ENCODE measurements around the gene ZC3H12D.
"Not testable (repeated sequence)": the region's sequence is repeated elsewhere in the genome, so short reads cannot be mapped to it uniquely, and the experiment has no call there.

The ZC3H12D gene

GRCh38 chr6:149484733-149485700 is at the start of gene ZC3H12D:
Gene ZC3H12D, minus strand, starts transcription at chr6:149485014. Its CDS starts 10,471 bp downstream, at chr6:149474543.
- no peak for DNase-seq

DNA sequence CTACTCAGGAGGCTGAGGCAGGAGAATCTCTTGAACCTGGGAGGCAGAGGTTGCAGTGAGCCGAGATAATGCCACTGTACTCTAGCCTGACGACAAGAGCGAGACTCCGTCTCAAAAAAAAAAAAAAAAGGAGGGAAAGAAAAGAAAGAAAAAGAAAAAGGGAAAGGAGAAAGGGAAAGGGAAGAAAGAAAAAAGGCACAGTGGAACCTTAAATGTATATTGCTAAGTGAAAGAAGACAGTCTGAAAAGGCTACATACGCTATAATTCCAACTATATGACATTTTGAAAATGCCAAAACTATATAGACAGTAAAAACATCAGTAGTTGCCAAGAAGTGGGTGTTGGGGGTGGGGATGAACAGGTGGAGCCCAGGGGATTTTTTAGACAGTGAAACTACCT is 44.8 kb upstream of the ZC3H12D start:
- DNase-seq: no peak

DNA sequence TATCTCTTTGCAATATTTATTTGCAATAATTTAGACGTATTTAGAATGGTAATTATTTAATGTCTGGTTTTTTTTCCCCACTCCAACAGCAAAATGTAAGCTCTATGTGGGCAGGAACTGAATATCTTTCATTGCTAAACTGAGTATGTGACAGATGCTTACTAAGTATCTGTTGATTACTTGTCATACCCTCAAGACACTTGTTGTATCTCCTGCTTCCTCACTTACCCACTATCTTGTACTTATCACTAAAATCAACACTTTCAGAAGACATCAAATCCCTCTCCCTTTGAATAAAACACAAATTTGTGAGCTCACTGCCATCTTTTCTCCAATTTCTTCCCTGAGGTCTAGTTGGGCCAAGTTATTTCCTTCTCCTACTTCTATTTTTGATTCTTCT is 30.7 kb upstream of the ZC3H12D start:
- no peak for DNase-seq

DNA sequence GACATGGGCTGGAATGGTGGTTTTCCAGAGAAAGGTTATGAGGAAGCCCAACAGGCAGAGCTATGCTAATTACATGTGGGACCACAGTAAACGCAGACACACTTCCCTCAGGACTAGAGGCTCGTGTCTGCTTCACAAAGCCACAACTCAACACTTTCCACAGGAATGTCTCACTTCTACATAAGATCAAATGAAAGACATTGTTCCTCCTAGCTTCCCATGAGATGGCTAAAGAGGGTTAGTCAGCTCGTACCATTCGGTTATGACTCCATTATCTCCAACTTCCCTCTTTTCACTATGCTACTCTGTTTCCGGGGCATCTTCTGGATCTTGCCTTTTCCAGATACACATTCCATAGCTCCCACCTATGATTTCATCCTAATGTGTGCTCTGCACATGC is 29.1 kb upstream of the ZC3H12D start:
- DNase-seq: no peak

GRCh38 chr6:149510793-149511512 is 26.1 kb upstream of the ZC3H12D start:
- DNase-seq: no peak

DNA sequence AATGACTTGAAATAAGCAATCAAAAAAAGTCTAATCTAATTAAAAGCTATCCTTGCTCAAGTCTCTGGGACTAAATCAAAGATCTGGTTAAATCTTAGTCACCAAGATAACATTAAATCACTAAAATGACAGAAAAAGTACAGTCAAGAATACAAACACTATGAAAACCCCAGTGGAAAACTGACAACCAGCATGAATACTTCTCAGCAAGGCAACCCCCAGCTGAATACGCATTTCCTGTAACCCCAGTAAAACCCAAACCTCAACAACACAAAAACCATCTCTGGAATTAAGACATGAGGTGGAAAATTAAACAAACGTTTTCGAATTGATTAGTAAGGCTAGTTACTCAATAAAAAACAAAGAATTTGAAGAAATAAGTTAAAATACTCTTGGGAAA is 23.7 kb upstream of the ZC3H12D start:
- DNase-seq: no peak

DNA sequence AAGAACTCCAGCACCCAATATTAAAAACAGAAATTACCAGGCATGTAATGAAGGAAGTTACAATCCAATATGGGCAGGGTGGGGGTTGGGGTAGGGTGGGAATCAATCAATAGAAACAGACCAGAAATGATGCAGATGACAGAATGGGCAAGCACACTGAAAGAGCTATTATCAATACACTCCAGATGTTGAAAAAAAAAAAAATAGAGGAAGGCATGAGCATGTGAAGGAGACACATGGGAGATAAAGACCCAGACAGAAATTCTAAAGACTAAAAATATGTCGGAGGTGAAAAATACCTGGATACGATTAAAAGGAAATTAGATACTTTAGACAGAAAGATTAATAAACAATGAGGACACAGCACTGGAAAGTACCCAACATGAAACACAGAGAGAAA is 19.1 kb upstream of the ZC3H12D start:
- DNase-seq: no peak

DNA sequence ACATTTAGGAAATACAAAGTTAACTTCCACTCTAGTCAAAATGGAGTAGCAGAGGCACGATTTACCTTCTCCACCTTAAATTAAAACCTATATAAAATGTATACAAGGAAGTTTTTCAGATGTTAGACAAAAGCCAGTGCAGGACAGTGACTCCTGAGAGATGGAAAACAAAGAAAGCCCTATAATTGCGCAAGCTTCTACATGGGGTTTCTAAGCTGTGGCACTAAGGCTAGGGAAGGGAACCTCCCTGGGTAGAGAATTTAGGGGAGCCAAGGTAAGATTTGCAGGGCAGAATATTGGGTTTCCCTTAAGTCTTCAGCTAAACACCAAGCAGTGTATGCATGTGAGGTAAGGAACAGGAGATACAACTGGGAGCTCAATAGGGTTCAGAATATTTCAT is 18.5 kb upstream of the ZC3H12D start:
- no peak for DNase-seq

DNA sequence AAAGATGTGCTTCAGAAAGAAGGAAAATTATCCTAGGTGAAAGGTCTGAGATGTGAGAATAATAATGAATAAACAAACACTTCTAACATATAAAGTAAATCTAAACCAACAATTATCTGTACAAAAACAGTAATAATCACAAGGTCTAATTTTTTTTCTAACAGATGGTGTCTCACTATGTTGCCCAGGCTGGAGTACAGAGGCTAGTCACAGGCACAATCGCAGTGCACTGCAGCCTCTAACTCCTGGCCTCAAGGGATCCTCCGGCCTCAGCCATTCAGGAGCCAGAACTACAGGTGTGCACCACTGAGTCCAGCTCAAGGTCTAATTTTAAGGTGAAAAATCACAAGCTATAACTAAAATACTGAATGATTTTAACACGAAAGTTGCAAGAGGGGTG is 17.0 kb upstream of the ZC3H12D start:
- DNase-seq: no peak

DNA sequence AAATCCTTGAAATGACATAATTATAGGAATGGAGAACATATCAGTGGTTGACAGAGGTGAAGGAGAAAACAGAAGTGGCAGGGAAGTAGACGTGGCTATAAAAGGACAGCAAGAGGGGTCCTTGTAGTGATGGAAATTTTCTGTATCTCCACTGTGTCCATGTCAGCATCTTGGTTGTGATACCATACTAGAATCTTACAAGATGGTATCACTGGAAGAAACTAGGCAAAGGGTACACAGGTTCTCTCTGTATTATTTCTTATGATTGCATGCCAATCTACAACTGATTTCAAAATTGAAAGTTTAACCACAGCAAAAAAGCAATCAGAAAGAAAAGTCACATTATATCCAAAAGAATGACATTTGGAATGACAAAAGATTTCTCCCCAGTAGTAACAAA is 16.4 kb upstream of the ZC3H12D start:
- no peak for DNase-seq

DNA sequence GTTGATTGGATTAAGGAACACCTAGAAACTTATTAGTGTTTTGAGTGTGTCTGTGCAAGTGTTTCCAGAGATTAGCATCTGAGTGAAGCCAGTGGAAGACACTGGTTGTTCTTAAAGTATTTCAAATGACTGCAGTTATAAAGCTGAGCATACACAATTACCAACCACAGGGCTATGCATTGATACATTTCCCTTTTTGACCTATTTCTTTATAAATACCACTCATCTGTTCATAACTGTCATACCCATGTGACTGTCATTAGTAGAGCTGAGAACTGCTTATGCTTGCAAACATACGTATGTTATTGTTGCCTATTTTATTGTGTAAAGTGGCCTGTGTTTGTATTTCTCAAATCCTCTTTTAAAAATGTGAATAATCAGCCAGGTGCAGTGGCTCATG is 15.3 kb upstream of the ZC3H12D start:
- DNase-seq: no peak

- DNase-seq: no peak
These were observed 14.3 kb upstream of the ZC3H12D start for GRCh38 chr6:149499066-149499465.

DNA sequence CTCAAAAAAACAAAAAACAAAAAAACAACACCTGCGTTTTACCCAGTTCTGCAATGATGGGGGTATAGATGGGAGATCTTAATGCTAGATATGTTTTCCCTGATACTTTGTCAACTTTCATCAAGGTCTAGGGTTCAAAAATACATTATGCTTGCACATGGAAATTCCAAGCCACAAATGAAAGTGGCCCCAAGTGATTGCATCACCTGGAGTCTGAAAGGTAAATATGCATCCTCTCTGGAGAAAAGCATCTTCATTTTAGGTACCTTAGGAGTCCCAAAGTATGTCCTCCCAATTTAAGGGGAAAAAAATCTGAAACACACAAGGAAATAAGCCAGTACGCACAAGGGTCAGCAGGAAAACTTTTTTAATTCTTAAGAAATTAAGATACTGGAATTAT is 12.6 kb upstream of the ZC3H12D start:
- no peak for DNase-seq

DNA sequence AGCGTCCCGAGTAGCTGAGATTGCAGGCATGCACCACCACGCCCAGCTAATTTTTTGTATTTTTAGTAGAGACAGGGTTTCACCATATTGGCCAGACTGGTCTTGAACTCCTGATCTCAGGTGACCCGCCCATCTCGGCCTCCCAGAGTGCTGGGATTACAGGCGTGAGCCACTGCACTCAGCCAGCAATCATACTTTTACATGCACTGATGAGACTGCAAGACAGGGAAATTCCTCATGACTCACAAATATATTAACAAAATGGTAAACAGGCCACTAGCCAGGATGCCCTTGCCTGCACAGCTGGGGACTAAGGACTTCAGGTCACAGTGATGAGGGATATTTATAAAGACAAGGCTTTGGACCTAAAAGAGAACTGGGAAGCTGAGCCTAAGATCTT is 11.8 kb upstream of the ZC3H12D start:
- not testable (repeated sequence) for DNase-seq

DNA sequence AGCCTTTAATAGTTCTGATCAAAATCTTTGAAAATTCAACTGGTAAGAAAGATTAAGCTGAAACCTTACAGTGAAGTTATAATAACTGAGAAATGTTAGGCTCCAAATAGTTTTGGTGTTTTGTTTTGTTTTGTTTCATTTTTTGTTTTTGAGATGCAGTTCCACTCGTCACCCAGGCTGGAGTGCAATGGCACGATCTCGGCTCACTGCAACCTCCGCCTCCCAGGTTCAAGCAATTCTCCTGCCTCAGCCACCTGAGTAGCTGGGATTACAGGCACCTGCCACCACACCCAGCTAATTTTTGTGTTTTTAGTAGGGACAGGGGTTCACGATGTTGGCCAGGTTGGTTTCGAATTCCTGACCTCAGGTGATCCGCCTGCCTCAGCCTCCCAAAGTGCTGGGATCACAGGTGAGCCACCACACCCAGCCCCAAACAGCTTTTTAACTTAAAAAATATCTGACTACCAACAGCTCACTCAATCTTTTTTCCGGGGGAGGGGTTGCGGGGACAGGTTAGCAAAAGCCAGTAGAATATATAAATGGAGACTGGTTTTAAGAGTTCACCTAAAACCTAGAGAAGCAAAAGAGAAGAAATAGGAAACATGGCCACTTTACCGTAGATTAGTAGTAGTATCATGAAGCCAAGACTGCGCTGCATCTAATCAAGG is 10.7 kb upstream of the ZC3H12D start:
- DNase-seq: not testable (repeated sequence)

GRCh38 chr6:149494810-149495209 is 10.0 kb upstream of the ZC3H12D start:
- DNase-seq: not testable (repeated sequence)

GRCh38 chr6:149493761-149494320 is 9.0 kb upstream of the ZC3H12D start:
- no peak for DNase-seq

GRCh38 chr6:149492798-149493343 is 8.1 kb upstream of the ZC3H12D start:
- DNase-seq: no peak

GRCh38 chr6:149489967-149490366 is 5.2 kb upstream of the ZC3H12D start:
- DNase-seq: no peak

- no peak for DNase-seq
These were observed 4.0 kb upstream of the ZC3H12D start for GRCh38 chr6:149488815-149489214.

GRCh38 chr6:149487316-149487715 is 2.5 kb upstream of the ZC3H12D start:
- DNase-seq: no peak

GRCh38 chr6:149483849-149484655 is 762 bp downstream of the ZC3H12D start:
- no peak for DNase-seq
